GM21825 (cell line): ENCODE measurements around the gene MRFAP1.

ENCODE experiments used
- ATAC-seq: cut with Tn5 transposase; IDR thresholded peaks from one replicate; pipeline ENCODE4 v1.9.1; 2021; ENCODE audit warnings: mild to moderate bottlenecking, moderate library complexity; ENCODE audit not compliant: unreplicated experiment

MRFAP1 gene

DNA sequence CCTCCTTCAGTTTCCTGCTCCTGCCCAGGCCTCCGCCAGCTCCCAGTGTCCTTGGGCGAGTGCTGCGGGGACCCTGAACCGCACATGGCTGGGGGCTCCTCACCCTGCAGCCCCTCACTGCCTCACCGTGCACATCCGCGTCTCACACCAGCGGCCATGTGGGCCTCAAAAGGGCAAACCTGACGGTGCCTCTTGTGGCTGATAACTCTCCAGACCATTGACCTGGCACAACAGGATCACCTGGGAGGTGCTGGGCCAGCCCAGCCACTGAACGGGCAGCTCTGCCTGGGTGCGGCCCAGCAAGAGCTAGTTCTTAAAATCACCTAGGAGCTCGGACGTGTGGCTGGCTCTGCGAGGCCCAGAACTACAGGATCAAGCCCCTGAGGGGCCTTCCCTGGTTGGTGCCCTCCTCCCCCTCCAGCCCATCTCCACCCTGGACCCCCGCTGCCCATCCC, 49.0 kb downstream of the MRFAP1 start:
- no peak for ATAC-seq
